Fibroblast of upper back skin (primary cell): ENCODE results near the gene RNF175.

ENCODE experiments used
- DNase-seq: peaks from one replicate; pipeline ENCODE4 v3.0.0-alpha.2; 2013

The RNF175 gene

DNA sequence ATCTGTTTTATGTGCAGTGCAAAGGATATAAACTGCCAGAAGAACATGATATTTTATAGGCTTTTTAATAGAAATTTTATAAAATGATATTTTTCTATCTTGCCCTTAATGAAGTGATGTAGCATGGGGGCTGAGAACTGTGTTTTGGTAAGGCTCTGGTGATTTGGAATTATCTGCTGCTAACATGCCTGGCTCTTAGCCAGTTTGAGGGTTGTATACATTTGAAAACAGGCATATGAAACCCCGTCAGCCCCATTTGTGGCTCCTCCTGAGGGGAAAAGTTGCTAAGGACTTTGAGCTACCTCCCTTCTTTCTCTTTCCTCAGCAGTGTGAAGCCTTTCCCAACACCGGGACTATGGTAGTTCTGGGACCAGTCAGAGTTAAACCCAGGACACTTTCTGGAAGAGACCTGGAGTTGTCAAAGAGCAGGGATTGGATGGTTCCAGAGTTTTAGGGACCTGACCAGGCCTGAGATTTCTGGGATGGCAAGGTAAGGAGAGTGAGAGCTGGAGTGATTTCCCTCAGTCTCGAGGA is 24.4 kb upstream of the RNF175 start:
- DNase-seq, result no peak

DNA sequence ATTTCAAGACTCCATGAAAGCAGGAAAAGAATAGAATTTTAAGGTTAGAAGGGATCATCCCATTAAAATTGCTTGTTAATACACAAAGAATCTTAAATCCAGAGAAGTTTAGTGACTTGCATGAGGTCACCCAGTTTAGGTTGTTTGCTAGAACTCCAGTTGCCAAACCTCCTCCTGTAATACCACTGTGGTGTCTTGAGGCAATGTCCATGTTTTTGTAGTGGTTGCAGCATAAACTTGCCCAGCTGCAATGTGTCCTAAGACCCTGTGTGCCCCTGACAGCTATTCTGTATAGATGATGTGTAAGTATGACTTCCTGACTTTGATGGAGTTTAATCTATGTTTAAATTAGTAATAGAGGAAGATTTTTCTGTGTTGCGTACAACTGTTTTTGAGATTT is 22.8 kb upstream of the RNF175 start:
- peak; percentile 21 for DNase-seq

DNA sequence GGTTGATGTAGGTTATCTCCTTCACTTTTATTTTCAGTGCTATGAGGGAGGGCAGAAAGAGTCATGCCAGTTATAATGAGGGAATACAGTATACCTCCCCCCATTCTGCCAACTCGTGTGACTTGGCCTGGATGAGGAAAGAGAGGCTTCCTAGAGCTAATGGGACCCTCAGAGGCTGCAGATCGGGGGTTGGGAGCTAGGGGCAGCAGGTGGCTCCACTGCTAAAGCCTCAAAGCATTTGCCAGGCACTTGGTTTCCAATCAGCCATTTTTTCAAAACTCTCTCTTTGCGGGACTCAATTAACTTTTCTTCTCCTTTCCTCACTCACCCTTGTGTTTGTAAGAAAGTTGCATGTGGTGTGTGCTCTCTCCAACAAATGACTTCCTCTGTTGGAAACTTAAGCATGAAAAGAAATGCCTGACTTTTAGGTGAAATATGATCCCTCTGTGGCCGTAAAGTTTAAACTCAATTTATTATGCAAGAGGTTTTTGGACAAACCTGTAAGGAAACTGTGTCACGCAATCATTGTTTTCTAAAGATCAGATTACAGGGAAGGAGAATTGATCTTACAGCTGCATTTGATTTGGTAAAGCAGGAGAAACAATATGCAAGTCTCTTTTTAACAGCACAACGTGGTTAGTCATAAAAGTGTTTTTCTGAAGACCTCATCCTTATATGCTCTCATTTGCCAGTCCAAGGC is 22.0 kb upstream of the RNF175 start:
- DNase-seq, result peak; percentile 89

DNA sequence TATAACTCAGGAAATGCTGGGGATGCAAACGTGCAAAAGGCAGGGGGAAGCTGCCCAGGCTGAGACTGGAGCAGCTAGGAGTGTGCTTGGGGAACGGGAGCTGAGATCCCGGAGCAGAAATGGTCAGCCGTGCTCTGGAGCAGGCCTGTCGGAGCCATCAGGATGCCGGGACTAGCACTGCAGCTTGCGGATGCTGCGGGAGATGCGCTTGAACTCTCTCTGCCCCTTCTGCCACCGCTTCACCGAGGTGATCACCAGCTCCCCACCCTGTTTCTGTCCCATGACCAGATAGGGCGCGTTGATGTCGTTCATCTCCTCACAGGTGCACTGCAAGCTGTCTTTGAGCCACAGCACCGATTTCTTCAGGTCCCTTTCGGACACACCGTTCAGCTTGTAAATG is 21.5 kb upstream of the RNF175 start:
- DNase-seq, result no peak

DNA sequence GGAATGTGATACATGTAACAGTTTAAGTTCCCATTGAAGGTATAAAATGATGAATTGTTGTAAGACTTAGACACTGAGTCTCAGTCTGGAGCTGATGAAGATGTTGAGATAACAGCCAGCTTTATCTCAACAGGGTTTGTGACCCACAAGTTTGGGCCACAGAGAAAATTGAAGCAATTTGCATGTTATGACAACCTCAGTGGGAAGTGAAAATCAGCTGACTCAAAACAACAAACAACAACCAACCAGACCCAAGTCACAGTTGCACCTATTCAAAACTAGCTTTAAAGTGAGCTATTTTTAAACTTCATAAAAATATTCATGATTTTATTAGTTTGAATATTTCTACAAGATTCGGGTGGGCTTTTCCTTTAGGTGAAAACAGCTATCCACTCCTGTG is 21.1 kb upstream of the RNF175 start:
- no peak for DNase-seq

DNA sequence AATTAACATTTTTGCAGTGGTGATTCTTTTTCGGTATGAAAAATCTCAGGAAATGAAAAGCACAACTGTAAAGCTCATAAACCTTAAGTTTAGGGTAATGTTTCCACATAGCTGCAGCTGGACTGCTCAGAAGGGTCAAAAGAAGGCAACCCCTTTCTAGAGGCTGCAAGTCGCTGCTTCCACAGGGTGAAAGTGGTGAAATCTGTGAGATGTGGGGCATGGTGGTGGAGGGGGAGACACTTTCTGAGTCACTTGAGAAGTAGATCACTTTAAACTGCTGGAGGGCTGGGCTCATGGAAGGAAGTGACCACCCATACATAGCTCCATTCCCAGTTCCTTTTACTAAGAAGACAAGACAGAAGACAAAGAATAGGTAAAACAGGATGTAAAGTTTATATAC is 20.4 kb upstream of the RNF175 start:
- DNase-seq, result no peak

DNA sequence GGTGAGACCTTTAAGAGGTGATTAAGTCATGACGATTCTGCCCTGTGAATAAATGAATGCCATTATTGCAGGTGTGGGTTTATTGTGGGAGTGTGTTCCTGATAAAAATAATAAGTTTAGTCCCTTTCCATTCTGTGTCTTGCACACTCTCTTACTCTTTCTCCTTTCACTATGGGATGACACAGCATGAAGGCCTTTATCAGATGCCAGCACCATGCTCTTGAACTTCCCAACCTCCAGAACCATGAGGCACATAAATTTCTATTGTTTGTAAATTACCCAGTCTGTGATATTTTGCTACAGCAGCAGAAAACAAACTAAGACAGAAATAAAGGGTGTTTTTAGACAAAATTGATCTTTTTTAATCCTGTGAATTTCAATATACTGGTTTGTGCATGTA is 18.6 kb upstream of the RNF175 start:
- no peak for DNase-seq

DNA sequence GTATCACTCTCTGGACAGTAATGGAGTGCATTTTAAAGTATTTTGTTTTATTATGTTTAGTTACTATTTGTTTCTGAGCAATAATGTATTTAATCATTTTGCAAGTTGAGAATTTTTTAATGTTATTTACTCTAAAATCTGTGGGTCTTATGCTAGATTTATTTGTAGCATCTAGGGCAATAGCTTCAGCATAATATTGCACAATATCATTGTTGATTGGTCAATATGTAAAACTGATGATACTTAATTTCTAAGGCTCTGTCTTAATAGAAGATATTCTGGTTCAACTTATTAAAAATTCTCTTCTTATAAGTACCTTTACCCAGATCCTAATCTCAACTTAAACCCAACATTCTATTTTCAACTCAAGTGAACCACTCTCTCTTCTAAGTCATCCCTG is 17.6 kb upstream of the RNF175 start:
- DNase-seq, result no peak

DNA sequence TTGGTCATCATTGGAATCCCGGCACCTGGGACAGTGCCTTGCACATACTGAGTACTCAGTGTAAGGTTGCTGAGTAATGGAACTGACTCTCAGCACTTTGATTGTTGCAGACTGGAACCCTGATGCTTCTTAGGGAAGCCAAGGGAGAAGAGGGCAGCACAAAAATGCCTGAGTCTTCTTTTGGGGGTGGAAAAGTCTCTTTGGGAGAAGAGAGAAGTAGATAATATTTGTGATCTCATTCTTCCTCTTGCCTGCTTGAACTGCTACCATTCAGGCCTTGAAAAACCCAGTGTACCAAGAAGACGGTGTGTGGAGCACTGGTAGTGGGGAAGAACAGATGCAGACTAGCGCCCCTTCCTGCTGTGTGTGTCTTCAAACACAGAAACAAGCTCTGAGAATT is 16.8 kb upstream of the RNF175 start:
- no peak for DNase-seq

DNA sequence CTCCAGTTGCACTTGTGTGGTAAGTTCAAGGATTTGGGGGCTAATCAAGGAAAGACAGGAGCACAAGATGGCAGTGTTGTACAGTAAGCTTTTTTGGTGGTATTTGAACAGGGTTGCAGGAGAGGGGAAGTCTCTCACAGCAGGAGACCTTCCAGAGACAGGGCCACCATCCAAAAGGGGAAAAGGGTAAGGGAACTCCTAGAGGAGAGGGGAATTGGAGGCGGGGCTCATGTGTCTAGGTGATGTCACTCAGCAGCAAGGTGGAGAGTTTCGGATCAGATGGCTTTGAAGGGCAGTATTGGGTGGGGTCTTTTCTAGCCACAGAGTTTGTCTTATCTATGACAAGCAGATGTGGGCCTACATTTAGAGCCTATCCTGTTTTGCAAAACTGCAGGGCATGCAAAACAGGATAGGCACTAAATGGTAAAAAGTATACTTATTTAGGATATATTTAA is 13.4 kb upstream of the RNF175 start:
- DNase-seq, result no peak

DNA sequence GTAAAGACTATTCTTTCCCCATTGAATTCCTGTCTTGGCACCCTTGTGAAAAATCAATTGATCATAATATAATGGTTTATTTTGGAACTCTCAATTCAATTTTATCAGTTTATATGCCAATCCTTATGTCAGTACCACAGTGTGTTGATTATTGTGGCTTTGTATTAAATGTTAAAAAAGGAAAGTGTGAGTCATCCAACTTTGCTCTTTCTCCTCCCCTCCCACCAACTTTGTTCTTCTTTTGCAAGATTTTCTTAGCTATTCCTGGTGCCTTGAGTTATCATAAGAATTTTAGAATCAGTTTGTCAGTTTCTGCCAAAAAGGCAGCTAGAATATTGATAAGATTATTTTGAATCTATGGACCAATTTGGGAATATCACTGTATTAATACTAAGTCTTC is 11.2 kb upstream of the RNF175 start:
- no peak for DNase-seq

DNA sequence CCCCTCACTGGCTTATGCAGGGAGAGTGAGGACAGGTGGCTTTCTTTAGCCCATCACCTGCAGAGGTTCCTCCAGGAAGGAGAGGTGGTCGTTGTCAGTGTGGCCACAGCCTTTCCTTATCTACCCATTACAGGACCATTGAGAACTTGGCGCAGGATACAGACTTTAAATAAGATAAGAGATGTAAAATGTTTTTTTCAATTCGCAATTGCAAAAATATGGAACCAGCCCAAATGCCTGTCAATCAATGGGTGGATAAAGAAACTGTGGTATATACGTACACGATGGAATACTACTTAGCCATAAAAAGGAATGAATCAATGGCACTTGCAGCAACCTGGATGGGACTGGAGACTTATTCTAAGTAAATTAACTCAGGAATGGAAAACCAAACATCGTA is 6.9 kb upstream of the RNF175 start:
- no peak for DNase-seq

DNA sequence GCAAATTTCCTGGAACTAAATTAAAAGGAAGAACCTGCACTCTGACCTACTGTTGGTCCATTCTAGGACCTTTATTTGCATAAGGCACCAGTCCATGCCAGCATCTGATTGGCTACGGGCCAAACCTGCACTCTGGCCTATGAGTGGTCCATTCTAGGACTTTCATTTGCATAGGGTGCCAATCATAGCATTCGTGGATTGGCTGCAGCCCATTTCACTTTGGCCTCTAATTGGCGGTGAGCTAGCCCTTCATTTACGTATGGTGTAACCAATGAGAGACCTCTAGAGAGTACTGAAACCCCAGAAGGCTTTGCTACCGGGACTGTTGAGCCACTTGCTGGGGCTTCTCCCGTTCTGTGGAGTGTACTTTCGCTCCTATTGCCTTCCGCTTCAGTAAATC is 6.1 kb upstream of the RNF175 start:
- no peak for DNase-seq

DNA sequence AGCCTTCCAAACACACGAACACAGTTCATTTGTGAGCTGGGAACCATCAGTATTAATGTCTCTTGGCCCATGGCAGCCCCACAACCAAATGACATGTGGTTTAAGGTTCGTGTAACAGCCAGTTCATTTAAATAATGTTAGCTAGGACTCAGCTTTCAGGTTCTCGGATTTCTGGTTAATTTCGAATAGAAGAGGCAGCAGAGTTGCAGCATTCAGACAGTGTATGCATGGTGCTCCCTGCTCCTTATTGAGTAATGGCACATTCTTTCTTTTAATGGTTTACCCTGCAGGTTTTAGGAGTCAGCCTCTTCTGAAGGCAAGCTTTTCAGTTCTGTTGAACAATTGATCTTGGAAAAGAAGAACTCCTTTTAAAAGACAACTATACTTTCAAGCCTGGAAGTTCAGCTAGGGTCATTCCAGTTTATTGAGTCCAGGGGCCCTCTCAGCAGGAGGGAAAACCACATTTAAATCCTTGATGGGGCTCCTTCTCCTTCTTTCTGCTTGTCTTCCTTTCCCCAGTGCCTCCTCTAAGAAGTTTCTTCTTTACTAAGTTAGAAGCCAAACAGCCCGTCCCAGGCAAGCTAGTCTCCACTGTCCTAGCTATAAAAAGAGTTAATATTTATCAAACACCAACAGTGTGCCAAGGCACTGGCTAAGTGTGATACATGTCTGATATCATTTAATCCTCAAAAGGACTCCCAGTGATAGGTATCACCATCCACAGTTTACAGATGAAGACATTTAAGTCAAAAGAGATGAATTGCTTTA is 5.0 kb upstream of the RNF175 start:
- no peak for DNase-seq

DNA sequence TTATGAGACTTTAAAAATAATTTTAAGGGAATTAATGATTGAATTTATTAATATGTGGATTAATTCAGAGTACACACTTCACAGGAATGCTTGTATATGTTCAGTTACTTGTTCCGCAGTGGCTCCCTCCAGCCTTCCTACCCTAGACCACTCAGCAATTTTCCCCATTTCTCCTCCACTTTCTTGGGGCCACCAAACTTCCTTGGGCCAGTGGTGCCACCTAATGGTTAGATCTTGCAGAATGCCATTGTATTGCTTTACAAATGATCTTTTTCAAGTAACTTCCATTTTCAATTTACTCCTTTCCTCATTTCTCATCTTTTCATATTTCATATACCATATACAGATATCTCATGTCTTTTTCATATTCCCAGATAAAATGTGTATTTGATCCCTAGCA is 3.6 kb upstream of the RNF175 start:
- DNase-seq, result no peak

DNA sequence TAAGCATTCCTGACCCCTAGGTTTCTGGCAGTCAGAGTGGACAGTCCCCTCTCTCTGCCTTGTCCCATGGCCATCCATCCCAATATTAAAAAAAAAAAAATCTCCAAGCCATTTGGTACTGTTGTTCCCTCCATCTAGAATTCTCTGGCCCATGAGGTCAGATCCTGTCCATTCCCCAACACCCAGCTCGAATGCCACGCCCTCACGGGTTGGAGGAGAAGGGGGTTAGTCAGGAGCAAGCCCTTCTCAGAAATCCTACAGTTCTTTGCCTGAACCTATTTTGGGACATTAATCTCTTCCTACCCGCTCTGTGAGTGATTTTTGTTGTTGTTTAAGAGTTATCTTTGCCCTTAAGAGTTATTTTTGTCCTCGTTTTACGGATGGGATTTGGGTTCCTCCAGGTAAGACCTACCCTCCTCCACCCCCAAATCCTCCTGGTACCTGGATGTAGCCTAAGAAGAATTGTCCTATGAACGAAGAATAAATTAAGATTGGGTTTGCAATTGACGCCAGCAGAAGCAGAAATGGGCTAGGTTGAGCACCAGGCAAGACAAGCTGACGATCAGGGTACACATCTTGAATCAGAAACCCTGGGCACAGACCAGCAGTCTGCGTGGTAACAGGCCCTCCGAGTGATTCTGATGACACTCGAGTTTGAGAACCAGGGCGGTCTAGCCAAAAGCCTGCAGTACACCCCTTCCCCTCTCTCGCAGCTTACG is 977 bp downstream of the RNF175 start:
- DNase-seq, result no peak

DNA sequence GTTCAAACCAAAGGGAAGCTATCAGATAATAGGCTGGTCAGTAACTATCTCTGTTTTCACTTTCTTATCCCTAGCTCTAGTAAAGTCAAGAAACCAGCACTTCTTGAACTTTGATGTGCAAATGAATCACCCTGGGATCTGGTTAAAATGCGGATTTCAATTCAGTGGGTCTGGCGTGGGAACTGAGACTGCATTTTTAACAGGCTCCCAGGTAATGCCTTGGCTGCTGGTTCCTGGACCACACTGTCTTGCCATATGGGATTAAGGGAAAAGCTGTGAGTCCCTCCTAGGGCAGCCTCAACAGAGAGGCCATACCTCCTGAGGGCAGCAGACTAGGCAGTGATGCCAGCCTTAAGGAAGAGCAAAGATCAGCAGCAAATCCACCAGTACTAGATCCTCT is 1.7 kb downstream of the RNF175 start:
- no peak for DNase-seq

DNA sequence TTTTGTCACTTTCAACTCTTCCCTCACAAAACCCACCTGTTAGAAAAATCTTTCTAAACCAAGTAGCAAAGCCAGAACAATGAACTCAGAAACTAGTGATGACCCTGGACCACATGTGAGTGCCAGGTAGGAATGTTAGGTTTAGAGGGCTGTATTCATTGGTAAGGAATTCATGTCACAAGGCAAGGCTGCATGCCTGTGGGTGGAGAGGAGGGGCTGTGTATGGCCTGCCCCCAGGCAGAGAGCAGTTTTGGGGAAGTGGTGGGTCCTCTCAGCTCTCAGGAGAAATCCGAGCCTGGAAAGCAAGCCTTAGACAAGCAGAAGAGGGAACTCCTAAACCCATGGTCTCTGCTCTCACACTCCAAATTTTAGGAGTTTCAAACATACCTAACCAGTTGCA is 2.4 kb downstream of the RNF175 start:
- DNase-seq, result peak; percentile 32

DNA sequence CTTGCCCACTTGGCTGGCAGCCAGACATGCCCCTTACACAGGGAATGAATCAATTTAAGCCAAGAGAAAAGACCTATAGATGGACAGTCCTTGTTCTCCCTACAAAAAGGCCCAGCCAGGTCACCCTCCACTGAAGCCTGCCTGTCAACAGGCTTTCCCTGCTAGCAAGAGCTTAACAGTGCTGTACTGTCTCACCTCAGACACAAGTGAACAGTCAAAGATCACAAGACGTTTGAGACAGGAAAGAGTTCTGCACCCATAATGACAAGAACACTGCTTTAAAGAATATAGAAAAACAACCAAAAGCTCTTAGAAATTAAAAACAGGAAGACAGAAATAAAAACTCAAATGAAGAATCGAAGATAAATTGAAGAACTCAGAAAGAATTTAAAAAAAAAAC is 4.6 kb downstream of the RNF175 start:
- no peak for DNase-seq

DNA sequence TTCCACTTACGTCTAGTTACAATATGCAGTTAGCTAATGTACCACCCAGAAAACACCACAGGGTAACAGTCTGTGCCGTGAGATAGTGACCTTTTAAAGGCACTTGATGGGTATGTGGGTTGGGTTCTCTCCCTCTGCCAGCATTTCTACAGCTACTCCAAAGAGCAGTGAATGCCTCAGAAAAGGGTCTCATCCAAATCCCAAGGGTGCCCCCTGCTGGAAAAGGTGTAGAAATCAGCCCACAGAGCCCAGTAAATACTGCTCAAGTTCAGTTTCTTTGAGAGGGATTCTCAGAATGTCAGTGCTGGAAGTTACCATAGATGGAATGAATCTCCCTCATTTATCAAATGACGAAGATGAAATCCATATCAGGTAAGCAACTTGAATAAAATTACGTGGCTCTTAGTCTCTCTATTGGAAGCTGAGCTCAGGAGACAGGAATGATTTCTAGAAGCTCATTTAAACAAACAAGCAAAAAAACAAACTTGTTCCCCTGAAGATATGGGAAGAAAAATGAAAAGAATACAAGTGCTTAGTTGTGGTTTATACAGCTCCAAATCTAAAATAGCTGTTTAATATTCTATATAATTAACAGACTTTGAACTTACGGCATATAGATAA is 9.5 kb downstream of the RNF175 start:
- peak; percentile 81 for DNase-seq

DNA sequence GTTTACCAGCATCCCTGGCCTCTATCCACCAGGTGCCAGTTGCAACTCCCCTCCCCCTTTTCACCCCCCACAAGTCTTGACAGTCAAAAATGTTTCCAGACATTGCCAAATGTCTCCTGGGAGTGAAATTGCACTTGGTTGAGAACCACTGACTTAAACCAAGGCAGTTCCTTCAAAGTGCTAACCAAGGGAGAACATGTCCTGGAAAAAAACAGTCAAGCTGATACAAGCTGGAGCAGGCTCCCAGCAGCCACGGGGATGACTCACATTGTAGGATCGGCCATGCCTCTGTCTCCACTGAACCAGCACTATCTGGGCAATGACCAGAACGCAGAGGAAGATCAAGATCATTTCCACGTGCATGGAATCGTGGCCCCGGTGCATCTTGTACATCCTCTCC is 11.4 kb downstream of the RNF175 start:
- DNase-seq, result peak; percentile 67

DNA sequence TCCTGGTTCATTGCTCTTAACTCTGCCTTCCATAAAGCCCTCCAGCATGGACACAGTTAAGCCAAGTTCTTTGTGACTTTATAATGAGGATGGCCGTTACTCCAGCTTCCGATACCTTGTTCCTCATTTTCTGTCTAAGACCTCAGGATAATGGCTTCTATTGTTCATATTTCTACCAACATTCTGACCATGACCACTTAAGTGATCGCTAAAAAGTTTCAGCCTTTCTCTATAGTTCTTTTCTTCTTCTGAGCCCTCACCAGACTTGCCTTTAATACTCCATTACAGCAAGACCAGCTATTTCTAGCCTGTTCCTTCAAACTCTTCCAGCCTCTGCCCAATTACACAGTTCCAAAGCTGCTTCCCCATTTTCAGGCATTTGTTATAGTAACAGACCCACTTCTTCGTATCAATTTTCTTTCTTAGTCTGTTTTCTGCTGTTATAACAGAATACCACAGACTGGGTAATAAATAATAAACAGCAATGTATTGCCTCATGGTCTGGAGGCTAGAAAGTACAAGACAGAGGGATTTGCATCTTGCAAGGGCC is 12.3 kb downstream of the RNF175 start:
- DNase-seq, result no peak

DNA sequence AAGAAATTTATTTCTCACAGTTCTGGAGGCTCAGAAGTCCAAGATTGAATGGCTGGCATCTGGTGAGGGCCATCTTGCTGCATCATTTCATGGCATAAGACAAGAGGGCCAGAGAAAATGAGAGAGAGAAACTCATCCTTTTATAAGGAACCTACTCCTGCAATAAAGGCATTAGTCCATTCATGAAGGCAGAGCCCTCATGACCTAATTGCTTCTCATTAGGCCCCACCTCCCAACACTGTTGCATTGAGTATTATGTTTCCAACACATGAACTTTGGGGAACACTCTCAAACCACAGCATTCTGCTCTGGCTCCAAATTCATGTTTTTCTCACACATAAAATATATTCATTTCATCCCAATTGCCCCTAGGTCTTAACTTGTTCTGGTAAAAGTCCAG is 14.2 kb downstream of the RNF175 start:
- no peak for DNase-seq
